Measurements from ENCODE around the gene HEATR1.

The HEATR1 gene

DNA sequence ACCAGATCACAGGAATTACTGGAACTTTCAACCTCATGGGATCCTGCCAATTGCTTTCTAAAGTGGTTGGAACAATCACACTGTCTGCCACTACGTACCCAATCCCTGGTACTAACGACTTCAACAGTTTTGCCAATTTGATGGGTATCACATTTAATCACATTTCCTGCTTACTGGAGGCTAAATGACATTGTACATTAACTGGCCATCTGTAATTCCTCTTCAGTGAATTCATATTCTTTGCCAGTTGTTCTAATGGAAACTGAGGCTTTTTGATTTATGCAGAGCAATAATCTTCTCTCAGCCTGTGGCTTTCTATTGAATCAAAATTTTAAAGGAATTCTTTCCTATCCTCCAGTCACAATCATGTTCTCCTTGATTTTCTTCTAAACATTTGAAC, 42.3 kb downstream of the HEATR1 start:
- TF ChIP-seq, protein P1, sequence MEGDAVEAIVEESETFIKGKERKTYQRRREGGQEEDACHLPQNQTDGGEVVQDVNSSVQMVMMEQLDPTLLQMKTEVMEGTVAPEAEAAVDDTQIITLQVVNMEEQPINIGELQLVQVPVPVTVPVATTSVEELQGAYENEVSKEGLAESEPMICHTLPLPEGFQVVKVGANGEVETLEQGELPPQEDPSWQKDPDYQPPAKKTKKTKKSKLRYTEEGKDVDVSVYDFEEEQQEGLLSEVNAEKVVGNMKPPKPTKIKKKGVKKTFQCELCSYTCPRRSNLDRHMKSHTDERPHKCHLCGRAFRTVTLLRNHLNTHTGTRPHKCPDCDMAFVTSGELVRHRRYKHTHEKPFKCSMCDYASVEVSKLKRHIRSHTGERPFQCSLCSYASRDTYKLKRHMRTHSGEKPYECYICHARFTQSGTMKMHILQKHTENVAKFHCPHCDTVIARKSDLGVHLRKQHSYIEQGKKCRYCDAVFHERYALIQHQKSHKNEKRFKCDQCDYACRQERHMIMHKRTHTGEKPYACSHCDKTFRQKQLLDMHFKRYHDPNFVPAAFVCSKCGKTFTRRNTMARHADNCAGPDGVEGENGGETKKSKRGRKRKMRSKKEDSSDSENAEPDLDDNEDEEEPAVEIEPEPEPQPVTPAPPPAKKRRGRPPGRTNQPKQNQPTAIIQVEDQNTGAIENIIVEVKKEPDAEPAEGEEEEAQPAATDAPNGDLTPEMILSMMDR (IDR thresholded peaks at IDR 0.05; ENCODE audit: low read depth, low read length) = no peak
- H3K4me3 ChIP-seq (ENCODE audit: low read depth, low read length) = no peak overlapping the region

DNA sequence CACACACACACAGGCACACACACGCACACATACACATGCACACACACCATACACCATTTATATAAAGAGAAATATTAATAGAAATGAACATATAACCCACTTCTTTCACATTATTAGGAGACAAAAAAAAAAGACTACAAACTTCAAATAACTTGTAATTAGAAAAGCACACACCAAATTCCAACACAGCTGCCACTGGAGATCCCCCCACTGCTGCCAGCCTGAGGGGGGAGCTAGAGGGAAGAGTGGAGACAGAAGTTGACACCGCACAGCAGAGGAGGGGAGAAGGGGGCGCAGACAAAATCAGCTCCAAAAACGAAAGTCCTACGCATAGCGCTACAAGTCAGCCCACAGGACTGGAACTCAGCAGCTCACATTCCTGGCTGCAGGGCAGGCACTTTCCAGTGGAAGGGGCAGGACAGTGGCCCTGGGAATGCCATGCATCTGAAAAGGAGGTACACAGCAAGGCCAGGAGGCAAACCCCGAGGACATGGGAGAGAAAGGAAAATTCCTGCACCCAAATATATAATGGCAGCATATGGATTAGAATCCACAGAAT, 44.0 kb downstream of the HEATR1 start:
- TF ChIP-seq, protein P1 (IDR thresholded peaks at IDR 0.05; ENCODE audit: low read depth, low read length) = no peak
- H3K4me3 ChIP-seq (ENCODE audit: low read depth, low read length) = no peak overlapping the region

DNA sequence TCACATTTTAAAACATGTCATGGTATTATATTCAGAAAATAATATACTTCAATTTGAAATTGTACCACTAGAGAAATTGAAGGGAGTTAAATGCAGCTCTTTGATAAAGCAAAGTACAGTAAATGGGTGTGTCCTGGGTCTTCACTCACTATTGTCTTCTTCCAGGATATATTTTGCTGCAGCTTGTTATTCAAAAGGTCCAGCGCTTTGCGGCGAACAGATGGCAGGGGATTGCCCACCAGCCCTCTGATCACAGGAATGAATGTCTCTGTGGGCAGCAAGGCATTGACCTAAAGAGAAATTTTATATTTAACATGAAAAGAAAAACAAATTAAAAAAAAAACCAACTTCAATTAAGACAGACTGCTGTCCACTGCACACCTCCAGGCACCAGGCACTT, 45.5 kb downstream of the HEATR1 start:
- no peak overlapping the region for H3K4me3 ChIP-seq (ENCODE audit: low read depth, low read length)
- TF ChIP-seq, protein P1 (IDR thresholded peaks at IDR 0.05; ENCODE audit: low read depth, low read length) = no peak

DNA sequence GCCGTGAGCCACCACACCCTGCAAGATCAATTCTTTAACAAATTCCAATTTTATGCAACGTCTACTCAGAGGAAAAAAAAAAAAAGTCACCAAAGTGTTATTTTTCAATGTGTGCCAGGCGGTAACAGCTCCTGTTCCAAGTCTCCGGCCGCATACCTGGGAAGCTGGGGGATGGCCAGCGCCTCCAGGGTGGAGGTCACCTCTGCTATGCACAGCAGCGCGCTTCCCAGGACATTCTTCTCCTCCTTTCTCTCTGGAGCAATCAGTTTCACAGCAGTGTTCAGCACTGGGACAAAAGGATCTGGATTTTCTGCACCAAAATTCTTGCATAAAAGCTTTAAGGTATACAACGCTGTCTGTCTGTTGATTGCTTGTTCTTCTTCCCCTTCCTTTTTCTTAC, 46.2 kb downstream of the HEATR1 start:
- H3K4me3 ChIP-seq (ENCODE audit: low read depth, low read length) = no peak overlapping the region
- TF ChIP-seq, protein P1 (IDR thresholded peaks at IDR 0.05; ENCODE audit: low read depth, low read length) = no peak

DNA sequence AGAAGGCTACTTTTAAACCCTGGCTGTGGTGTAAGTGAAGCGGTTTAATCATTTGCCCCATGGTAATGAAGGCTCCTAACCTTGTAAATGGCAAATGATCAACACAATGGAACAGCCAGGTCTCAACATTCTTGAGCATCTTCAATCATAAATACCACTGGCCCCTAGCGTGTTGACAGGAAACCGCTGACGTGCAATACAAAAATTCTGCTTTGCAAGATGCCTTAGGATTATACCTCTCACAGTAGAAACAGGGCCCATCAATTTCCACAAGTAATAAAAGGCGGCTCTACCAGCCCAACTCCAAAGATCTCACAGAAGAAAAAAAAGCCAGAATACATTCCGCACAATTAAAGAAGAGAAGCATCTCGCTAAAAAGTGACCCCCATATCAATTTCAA, 47.7 kb downstream of the HEATR1 start:
- TF ChIP-seq, protein P1 (IDR thresholded peaks at IDR 0.05; ENCODE audit: low read depth, low read length) = no peak
- no peak overlapping the region for H3K4me3 ChIP-seq (ENCODE audit: low read depth, low read length)

DNA sequence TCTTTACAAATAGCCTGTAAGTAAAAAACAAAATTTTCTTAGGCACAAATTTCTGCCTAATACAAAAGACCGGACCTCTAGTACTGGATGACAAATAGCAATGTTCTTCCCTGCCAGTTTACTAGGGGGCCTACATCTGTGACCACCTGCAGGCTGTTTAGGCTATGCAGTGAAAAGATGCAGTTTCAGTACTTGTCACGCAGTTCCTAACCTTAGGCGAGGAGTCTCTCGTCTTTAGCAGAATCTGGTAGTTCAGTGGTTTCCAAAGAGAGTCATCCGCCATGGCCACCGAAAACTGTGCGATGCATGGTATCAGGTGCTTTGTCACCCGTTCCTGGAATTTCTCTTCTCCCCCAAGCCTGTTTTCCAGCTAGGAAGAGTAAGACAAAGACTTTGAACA, 50.9 kb downstream of the HEATR1 start:
- no peak overlapping the region for H3K4me3 ChIP-seq (ENCODE audit: low read depth, low read length)
- TF ChIP-seq, protein P1 (IDR thresholded peaks at IDR 0.05; ENCODE audit: low read depth, low read length) = no peak

DNA sequence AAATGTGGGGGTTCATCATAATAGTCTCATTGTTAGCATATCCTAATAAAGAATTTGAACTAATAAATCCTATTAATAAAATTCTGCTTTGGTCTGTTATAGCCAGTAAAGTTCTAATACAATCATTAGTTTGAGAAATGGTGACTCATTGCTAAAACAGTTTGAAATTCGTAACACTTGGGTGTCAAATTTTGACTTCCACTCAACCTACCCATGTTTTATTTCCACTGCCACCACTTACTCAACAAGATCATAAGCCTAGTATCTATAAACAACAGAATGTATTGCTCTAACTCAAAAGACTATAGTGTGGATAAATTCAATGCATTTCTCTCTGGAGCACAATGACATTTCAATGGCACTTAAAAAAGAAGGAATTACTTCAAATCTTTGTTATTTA, 51.4 kb downstream of the HEATR1 start:
- TF ChIP-seq, protein P1 (IDR thresholded peaks at IDR 0.05; ENCODE audit: low read depth, low read length) = no peak
- H3K4me3 ChIP-seq (ENCODE audit: low read depth, low read length) = no peak overlapping the region

All from WI38 (cell line).